AG04449 (cell line): Measurements from ENCODE around the gene ACYP2.

Experiments used
- CTCF ChIA-PET: fragments of 350-600 bp; formaldehyde crosslinking; extraction: SDS; loops from one replicate; lab custom pipeline; 2021; ENCODE audit warnings: antibody characterized with exemption; lab: Yijun Ruan, JAX
- POLR2A ChIA-PET: fragments of 400-600, 350-600 bp; formaldehyde crosslinking; extraction: SDS; loops from one replicate; lab custom pipeline; 2020; ENCODE audit warnings: antibody characterized with exemption, inconsistent platforms; lab: Yijun Ruan, JAX
- DNase-seq: peaks from one replicate; pipeline ENCODE4 v3.0.0-alpha.2; 2010; ENCODE audit warnings: low read depth, low spot score
- H3K4me3 ChIP-seq: 2 replicates; pipeline ENCODE4 v1.5.1; 2011; ENCODE audit warnings: low read depth, mild to moderate bottlenecking, control low read depth, low read length
- CTCF ChIP-seq: IDR thresholded peaks from one replicate; pipeline ENCODE4 v1.5.1; 2011; ENCODE audit warnings: mild to moderate bottlenecking, moderate library complexity, low read length, control low read depth, inconsistent platforms; ENCODE audit not compliant: insufficient read depth; ENCODE audit errors: missing control alignments

The ACYP2 gene

GRCh38 chr2:54306556-54306955, 191.1 kb downstream of the ACYP2 start:
- CTCF ChIA-PET: interaction anchor here (1.7 kb wide), 1 partner anchor 11 kb away, joined by 6 read pairs; no protein-coding TSS in a partner anchor
- no peak for DNase-seq
- POLR2A ChIA-PET: no interaction called here
- H3K4me3 ChIP-seq: no peak overlapping the region
- TF ChIP-seq CTCF: no peak

- TF ChIP-seq CTCF: no peak
- POLR2A ChIA-PET: no interaction called here
- H3K4me3 ChIP-seq: no peak overlapping the region
- DNase-seq: no peak
- CTCF ChIA-PET: interaction anchor here (1.1 kb wide), 1 partner anchor 201 kb away, joined by 3 read pairs; no protein-coding TSS in a partner anchor
Observed at GRCh38 chr2:54308186-54308585, 192.8 kb downstream of the ACYP2 start.

- ChIA-PET CTCF (interaction anchor here (1.1 kb wide), 1 partner anchor 202 kb away, joined by 3 read pairs; no protein-coding TSS in a partner anchor), POLR2A (no interaction called here)
- TF ChIP-seq CTCF: no peak
- DNase-seq: no peak
- no peak overlapping the region for H3K4me3 ChIP-seq
Observed at GRCh38 chr2:54308782-54309181, 193.4 kb downstream of the ACYP2 start.

GRCh38 chr2:54310311-54310710, 194.9 kb downstream of the ACYP2 start:
- no peak for DNase-seq
- no peak overlapping the region for H3K4me3 ChIP-seq
- no peak for TF ChIP-seq CTCF
- CTCF ChIA-PET: interaction anchor here (0.9 kb wide), 1 partner anchor 21 kb away, joined by 3 read pairs; no protein-coding TSS in a partner anchor
- POLR2A ChIA-PET: no interaction called here

GRCh38 chr2:54310961-54311360, 195.5 kb downstream of the ACYP2 start:
- H3K4me3 ChIP-seq: no peak overlapping the region
- DNase-seq: no peak
- no peak for TF ChIP-seq CTCF
- ChIA-PET CTCF (no interaction called here), POLR2A (interaction anchor here (0.6 kb wide), 2 partner anchors 25 to 26 kb away, joined by 3 read pairs; no protein-coding TSS in a partner anchor)

GRCh38 chr2:54313147-54313546, 197.7 kb downstream of the ACYP2 start:
- CTCF ChIA-PET: no interaction called here
- no peak for DNase-seq
- POLR2A ChIA-PET: no interaction called here

More at GRCh38 chr2:54313147-54313546, 197.7 kb downstream of the ACYP2 start:
- no peak for TF ChIP-seq CTCF
- H3K4me3 ChIP-seq: no peak overlapping the region
